ENCODE results near the gene MSRB1.
"Not testable (repeated sequence)": the region's sequence is repeated elsewhere in the genome, so short reads cannot be mapped to it uniquely, and the experiment has no call there.

Gene MSRB1

DNA sequence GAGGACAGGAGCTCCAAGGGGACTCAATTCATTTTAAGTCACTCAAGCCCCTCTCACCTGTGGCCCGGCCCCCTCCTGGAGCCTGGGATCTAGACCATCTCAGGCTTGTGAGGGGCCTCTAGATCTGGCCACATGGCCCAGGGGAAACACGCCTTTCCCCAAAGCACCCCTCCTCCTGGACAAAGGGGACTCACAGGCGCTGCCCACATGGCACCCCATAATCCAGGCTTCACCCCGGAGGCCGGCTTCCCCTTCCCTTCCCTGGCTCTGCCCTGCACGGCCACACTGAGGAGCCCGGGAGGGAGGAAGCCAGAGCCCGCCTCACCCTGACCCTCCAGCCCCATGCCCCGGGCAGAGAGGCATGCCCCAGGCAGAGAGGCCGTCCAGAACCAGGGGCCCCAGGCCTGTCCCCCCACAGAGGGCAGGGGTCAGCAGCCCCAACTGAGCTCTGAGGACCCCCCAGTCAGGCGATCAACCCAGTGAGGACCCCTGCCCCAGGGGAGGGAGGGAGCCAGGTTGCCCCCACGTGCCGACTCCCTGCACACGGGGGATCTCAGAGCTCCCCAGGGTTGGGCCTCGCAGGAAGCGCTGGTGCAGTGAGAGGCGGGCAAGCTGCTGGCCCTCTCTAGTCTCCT is 35.7 kb downstream of the MSRB1 start:
- no peaks in the 10 kb centered on the region for H3K36me3 Mint-ChIP-seq (ENCODE audit: insufficient read depth)
- H3K9me3 Mint-ChIP-seq: no peaks in the 10 kb centered on the region

GRCh38 chr16:1906846-1907165 is 36.2 kb downstream of the MSRB1 start:
- DNase-seq (no peak), ATAC-seq (replicated peaks) (no peak)
- no peaks in the 10 kb centered on the region for H3K36me3 Mint-ChIP-seq (ENCODE audit: insufficient read depth)
- H3K9me3 Mint-ChIP-seq: no peaks in the 10 kb centered on the region
- no peak overlapping the region for H3K4me3 Mint-ChIP-seq
- H3K27me3 Mint-ChIP-seq: peaks cover 7 to 53% of the 10 kb centered on the region in 2 donors
- no peak overlapping the region for H3K27ac Mint-ChIP-seq
- H3K4me1 Mint-ChIP-seq (ENCODE audit: low read depth in 2 of 2): no peaks in the 10 kb centered on the region

More for the DNA sequence above, 35.7 kb downstream of the MSRB1 start:
- no peak for DNase-seq
- Mint-ChIP-seq H3K4me3 (no peak overlapping the region), H3K27ac (no peak overlapping the region), H3K27me3 (peaks cover 7 to 53% of the 10 kb centered on the region in 2 donors), H3K4me1 (ENCODE audit: low read depth in 2 of 2) (no peaks in the 10 kb centered on the region)
- ATAC-seq (replicated peaks): no peak

DNA sequence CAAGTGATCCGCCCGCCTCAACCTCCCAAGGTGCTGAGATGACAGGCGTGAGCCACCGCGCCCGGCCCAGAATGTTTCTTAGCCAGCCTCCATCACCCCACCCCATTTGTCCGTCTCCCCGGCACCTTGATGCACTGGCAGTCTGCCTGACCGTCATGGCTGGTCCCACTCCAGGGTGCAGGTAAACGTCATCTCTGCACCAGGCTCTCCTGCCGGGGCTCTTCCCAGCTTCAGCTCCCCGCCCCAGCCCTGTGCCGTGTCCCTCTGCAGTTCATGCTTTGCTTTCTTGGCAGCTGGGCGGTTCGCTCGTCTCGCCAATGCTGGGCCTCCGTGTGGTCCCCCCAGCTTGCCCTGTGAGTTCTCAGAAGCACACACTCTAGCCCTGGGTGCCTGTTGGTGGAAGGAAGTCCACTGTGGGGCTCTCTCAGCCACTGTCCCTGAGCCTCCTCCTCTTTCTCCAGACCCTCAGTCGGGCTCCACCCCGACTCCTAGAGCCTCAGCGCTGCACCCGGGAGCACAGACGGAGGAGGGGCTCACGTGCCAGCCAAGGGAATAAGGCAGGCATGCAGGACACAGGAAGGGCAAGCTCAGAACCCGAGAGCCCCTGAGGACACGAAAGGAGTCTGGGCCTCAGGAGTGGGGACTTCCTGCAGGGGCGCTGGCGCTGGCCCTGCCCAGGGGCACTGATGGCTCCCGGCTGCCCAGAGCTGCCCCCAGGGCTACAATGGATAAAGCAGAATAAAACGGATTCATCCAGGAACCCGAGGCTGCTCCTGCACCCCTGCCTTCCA is 36.7 kb downstream of the MSRB1 start:
- H3K27me3 Mint-ChIP-seq: peaks cover 7 to 53% of the 10 kb centered on the region in 2 donors
- DNase-seq (no peak), ATAC-seq (replicated peaks) (no peak)
- H3K36me3 Mint-ChIP-seq (ENCODE audit: insufficient read depth): no peaks in the 10 kb centered on the region
- H3K9me3 Mint-ChIP-seq: no peaks in the 10 kb centered on the region
- H3K4me1 Mint-ChIP-seq (ENCODE audit: low read depth in 2 of 2): no peaks in the 10 kb centered on the region
- H3K27ac Mint-ChIP-seq: no peak overlapping the region
- no peak overlapping the region for H3K4me3 Mint-ChIP-seq

GRCh38 chr16:1903845-1904840 is 38.9 kb downstream of the MSRB1 start:
- peaks cover 7 to 62% of the 10 kb centered on the region in 2 donors for H3K27me3 Mint-ChIP-seq
- no peaks in the 10 kb centered on the region for H3K9me3 Mint-ChIP-seq
- H3K4me1 Mint-ChIP-seq (ENCODE audit: low read depth in 2 of 2): no peaks in the 10 kb centered on the region
- no peak for ATAC-seq (replicated peaks)
- no peak overlapping the region for H3K27ac Mint-ChIP-seq
- no peak for DNase-seq
- no peak overlapping the region for H3K4me3 Mint-ChIP-seq
- no peaks in the 10 kb centered on the region for H3K36me3 Mint-ChIP-seq (ENCODE audit: insufficient read depth)

GRCh38 chr16:1903220-1903574 is 39.8 kb downstream of the MSRB1 start:
- Mint-ChIP-seq H3K9me3 (no peaks in the 10 kb centered on the region), H3K27ac (no peak overlapping the region), H3K36me3 (ENCODE audit: insufficient read depth) (no peaks in the 10 kb centered on the region), H3K27me3 (peaks cover 6 to 59% of the 10 kb centered on the region in 2 donors), H3K4me3 (no peak overlapping the region), H3K4me1 (ENCODE audit: low read depth in 2 of 2) (no peaks in the 10 kb centered on the region)
- ATAC-seq (replicated peaks) (no peak), DNase-seq (no peak)

- Mint-ChIP-seq H3K9me3 (no peaks in the 10 kb centered on the region), H3K27me3 (peaks cover 9 to 58% of the 10 kb centered on the region in 2 donors), H3K27ac (no peak overlapping the region), H3K4me1 (ENCODE audit: low read depth in 2 of 2) (no peaks in the 10 kb centered on the region), H3K36me3 (ENCODE audit: insufficient read depth) (no peaks in the 10 kb centered on the region), H3K4me3 (no peak overlapping the region)
- DNase-seq (no peak), ATAC-seq (replicated peaks) (no peak)
Observed at GRCh38 chr16:1902547-1903219, 40.3 kb downstream of the MSRB1 start.

- peaks cover 18 to 63% of the 10 kb centered on the region in 2 donors for H3K27me3 Mint-ChIP-seq
Observed at GRCh38 chr16:1900452-1900774, 42.6 kb downstream of the MSRB1 start.

GRCh38 chr16:1899641-1900451 is 43.2 kb downstream of the MSRB1 start:
- Mint-ChIP-seq H3K36me3 (ENCODE audit: insufficient read depth) (no peaks in the 10 kb centered on the region), H3K27ac (no peak overlapping the region)
- ATAC-seq (replicated peaks): no peak

More at GRCh38 chr16:1900452-1900774, 42.6 kb downstream of the MSRB1 start:
- Mint-ChIP-seq H3K9me3 (no peaks in the 10 kb centered on the region), H3K4me3 (no peak overlapping the region), H3K4me1 (ENCODE audit: low read depth in 2 of 2) (no peaks in the 10 kb centered on the region), H3K27ac (no peak overlapping the region), H3K36me3 (ENCODE audit: insufficient read depth) (no peaks in the 10 kb centered on the region)
- DNase-seq: no peak
- ATAC-seq (replicated peaks): no peak

GRCh38 chr16:1897692-1898091 is 45.3 kb downstream of the MSRB1 start:
- H3K27me3 Mint-ChIP-seq: peaks cover 23 to 53% of the 10 kb centered on the region in 2 donors
- H3K9me3 Mint-ChIP-seq; H3K27ac Mint-ChIP-seq; DNase-seq; H3K36me3 Mint-ChIP-seq (ENCODE audit: insufficient read depth); H3K4me3 Mint-ChIP-seq; H3K4me1 Mint-ChIP-seq (ENCODE audit: low read depth in 2 of 2); ATAC-seq (replicated peaks): not testable (repeated sequence)

More at GRCh38 chr16:1899641-1900451, 43.2 kb downstream of the MSRB1 start:
- DNase-seq: no peak
- Mint-ChIP-seq H3K27me3 (peaks cover 18 to 64% of the 10 kb centered on the region in 2 donors), H3K4me1 (ENCODE audit: low read depth in 2 of 2) (no peaks in the 10 kb centered on the region), H3K4me3 (no peak overlapping the region), H3K9me3 (no peaks in the 10 kb centered on the region)

GRCh38 chr16:1895949-1896675 is 46.9 kb downstream of the MSRB1 start:
- H3K9me3 Mint-ChIP-seq: no peaks in the 10 kb centered on the region
- no peaks in the 10 kb centered on the region for H3K36me3 Mint-ChIP-seq (ENCODE audit: insufficient read depth)
- peaks cover 23 to 59% of the 10 kb centered on the region in 2 donors for H3K27me3 Mint-ChIP-seq
- H3K4me1 Mint-ChIP-seq (ENCODE audit: low read depth in 2 of 2): no peaks in the 10 kb centered on the region
- no peak for ATAC-seq (replicated peaks)
- no peak overlapping the region for H3K4me3 Mint-ChIP-seq
- DNase-seq: no peak
- no peak overlapping the region for H3K27ac Mint-ChIP-seq

DNA sequence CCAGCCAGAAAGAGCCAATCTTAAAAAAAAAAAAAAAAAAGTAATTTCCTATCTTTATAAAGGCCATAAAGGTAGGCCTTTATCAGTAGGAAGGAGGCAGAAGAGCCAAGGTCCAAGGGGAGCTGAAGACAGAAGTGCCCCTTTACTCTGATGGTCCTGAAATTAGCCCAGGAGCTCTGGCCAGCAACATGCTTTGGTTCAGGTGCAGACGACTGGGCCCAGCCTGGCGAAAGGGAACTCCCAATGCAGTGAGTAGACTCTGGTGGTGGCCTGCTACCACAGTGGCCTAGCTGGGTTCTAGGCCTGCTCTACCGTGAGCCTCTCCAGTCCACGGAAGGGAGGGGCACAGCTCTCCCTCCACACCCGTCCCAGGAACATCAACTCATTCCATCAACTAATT is 47.9 kb downstream of the MSRB1 start:
- no peak overlapping the region for H3K27ac Mint-ChIP-seq
- no peaks in the 10 kb centered on the region for H3K36me3 Mint-ChIP-seq (ENCODE audit: insufficient read depth)
- ATAC-seq (replicated peaks) (no peak), DNase-seq (no peak)
- no peak overlapping the region for H3K4me3 Mint-ChIP-seq
- no peaks in the 10 kb centered on the region for H3K9me3 Mint-ChIP-seq
- H3K4me1 Mint-ChIP-seq (ENCODE audit: low read depth in 2 of 2): no peaks in the 10 kb centered on the region
- peaks cover 33 to 66% of the 10 kb centered on the region in 2 donors for H3K27me3 Mint-ChIP-seq

GRCh38 chr16:1890708-1891050 is 52.3 kb downstream of the MSRB1 start:
- no peaks in the 10 kb centered on the region for H3K4me1 Mint-ChIP-seq (ENCODE audit: low read depth in 2 of 2)
- no peak overlapping the region for H3K4me3 Mint-ChIP-seq
- H3K9me3 Mint-ChIP-seq: no peaks in the 10 kb centered on the region
- H3K27me3 Mint-ChIP-seq: peaks cover 17 to 64% of the 10 kb centered on the region in 2 donors
- no peaks in the 10 kb centered on the region for H3K36me3 Mint-ChIP-seq (ENCODE audit: insufficient read depth)
- DNase-seq: no peak
- ATAC-seq (replicated peaks): no peak
- no peak overlapping the region for H3K27ac Mint-ChIP-seq

Data from effector memory CD8-positive, alpha-beta T cell (primary cell).